Measurements from ENCODE around the gene SF3B5. TPM values are rescaled to one million over a fixed set of nuclear protein-coding genes. Genes with fewer than 3 reads are reported as not detected.
A peak's percentile ranks its signal among the peaks of the same experiment; 100 is the strongest.
"Not testable (repeated sequence)": the region's sequence is repeated elsewhere in the genome, so short reads cannot be mapped to it uniquely, and the experiment has no call there.

Gene SF3B5
- total RNA-seq, 2 experiments from 2014 or later, result 162 to 171 TPM

DNA sequence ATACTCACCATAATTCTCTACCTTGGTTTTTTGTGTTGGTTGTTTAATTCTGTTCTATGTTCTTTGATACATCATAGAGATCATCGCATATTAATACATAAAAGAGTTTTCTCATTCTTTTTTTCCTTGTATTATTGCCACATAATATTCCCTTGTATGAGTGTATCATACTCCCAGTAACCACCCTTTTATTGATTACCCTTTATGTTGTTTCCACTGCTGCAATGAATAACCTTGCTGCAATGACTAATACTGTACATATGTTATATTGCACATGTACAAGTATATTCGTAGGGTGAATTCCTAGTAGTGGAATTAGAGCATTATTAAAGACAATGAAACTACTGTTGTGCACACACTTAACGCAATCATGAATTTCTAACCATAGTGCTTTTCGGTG is 9.1 kb upstream of the SF3B5 start:
- no peak overlapping the region for H3K27ac Mint-ChIP-seq
- H3K27me3 Mint-ChIP-seq, result no peaks in the 10 kb centered on the region
- DNase-seq, result no peak
- ChIA-PET POLR2A (no interaction called here), CTCF (interaction anchor here (0.9 to 6.0 kb wide), 11 partner anchors 8 to 379 kb away, joined by 3 to 81 read pairs (median 4); no protein-coding TSS in a partner anchor)
- H3K4me3 Mint-ChIP-seq, result no peak overlapping the region
- intact Hi-C loops (cut with micrococcal nuclease), result loop anchor here (2.0 to 10.0 kb wide), 5 partner anchors 46 to 1110 kb away; partner anchors contain the start of gene STX11
- peaks cover 7% of the 10 kb centered on the region for H3K4me1 Mint-ChIP-seq (ENCODE audit: low read depth)
- H3K36me3 Mint-ChIP-seq, result no peaks in the 10 kb centered on the region
- H3K9me3 Mint-ChIP-seq, result no peaks in the 10 kb centered on the region

DNA sequence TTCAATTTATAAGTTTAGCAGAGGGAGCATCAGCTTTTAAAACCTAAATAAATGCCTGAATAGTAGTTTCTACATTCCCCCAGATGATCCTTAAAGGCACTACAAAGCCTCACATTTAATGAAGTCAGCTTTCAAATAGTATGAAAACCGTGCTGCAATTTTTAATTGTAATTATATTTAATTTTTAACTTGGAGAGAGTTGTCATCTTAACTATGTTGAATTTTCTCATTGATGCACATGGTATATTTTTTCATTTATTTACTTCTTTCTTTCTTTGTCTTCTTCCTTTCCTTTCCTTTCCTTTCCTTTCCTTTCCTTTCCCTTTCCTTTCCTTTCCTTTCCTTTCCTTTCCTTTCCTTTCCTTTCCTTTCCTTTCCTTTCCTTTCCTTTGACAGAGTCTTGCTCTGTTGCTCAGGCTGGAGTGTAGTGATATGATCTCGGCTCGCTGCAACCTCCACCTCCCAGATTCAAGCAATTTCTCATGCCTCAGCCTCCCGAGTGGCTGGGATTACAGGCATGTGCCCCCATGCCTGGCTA is 7.7 kb upstream of the SF3B5 start:
- POLR2A ChIA-PET, result no interaction called here
- intact Hi-C loops (cut with micrococcal nuclease), result loop anchor here (10.0 kb wide), 2 partner anchors 832 to 1112 kb away; no protein-coding TSS in a partner anchor
- H3K4me3 Mint-ChIP-seq, result no peak overlapping the region
- H3K9me3 Mint-ChIP-seq, result no peaks in the 10 kb centered on the region
- no peak overlapping the region for H3K27ac Mint-ChIP-seq
- no peak for DNase-seq
- CTCF ChIA-PET, result interaction anchor here (0.9 to 1.0 kb wide), 2 partner anchors 116 to 118 kb away, joined by 3 to 4 read pairs; no protein-coding TSS in a partner anchor
- H3K4me1 Mint-ChIP-seq (ENCODE audit: low read depth), result peaks cover 7% of the 10 kb centered on the region
- H3K36me3 Mint-ChIP-seq, result no peaks in the 10 kb centered on the region
- no peaks in the 10 kb centered on the region for H3K27me3 Mint-ChIP-seq

DNA sequence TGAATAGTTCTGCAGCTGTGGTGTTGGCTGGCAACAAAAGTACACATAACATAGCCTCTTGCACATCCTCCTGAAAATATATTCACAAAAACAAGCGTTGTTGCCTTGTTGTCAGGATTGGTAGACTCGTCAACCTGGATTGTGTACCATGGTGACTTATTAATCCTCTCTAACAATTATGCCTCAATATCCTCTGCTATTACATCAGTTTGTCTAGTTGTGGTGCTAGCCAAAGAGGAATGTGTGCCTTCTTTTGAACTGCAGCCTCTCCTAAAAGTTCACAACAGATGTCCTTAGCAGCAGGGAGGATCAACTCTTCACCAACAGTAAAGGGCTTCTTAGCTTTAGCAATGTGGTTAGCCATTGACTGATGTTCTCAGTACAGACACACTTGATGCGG is 3.6 kb upstream of the SF3B5 start:
- no peak overlapping the region for H3K27ac Mint-ChIP-seq
- intact Hi-C loops (cut with micrococcal nuclease), result loop anchor here (5.0 kb wide), 1 partner anchor 368 kb away; no protein-coding TSS in a partner anchor
- no peak for DNase-seq
- ChIA-PET CTCF (interaction anchor here (0.6 to 2.7 kb wide), 4 partner anchors 118 to 383 kb away, joined by 3 to 8 read pairs (median 4); no protein-coding TSS in a partner anchor), POLR2A (interaction anchor here (1.4 kb wide), 1 partner anchor 35 kb away, joined by 3 read pairs; no protein-coding TSS in a partner anchor)
- peaks cover 14% of the 10 kb centered on the region for H3K4me1 Mint-ChIP-seq (ENCODE audit: low read depth)
- H3K27me3 Mint-ChIP-seq, result no peaks in the 10 kb centered on the region
- H3K36me3 Mint-ChIP-seq, result peaks cover 4% of the 10 kb centered on the region
- no peak overlapping the region for H3K4me3 Mint-ChIP-seq
- H3K9me3 Mint-ChIP-seq, result no peaks in the 10 kb centered on the region

DNA sequence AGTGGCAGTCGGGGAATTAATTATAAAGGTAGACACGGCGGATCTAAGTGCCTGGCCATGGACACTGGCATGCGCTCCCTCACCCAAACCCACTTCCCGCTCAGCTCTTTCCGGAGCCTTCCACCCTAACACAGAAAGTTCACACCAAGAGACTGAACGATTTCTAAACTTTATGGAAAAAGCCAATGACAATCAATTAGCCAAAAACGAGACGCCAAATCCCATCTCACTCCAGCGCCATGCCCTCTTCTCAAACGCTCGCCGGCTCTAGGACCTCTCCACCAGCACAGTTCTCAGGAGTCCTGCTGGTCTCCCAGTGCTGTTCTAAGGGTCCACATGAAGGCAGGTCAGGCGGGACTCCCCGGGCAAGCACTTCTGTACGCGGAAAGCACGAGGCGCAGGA is 641 bp downstream of the SF3B5 start:
- Mint-ChIP-seq H3K36me3 (peaks cover 6% of the 10 kb centered on the region), H3K9me3 (no peaks in the 10 kb centered on the region), H3K27me3 (no peaks in the 10 kb centered on the region), H3K4me1 (ENCODE audit: low read depth) (peaks cover 25% of the 10 kb centered on the region), H3K27ac (peak overlapping the region; percentile 96), H3K4me3 (peak overlapping the region; percentile 93)
- intact Hi-C loops (cut with micrococcal nuclease), result loop anchor here (1.0 to 5.0 kb wide), 11 partner anchors 30 to 583 kb away; partner anchors contain the start of genes FUCA2 and LTV1
- ChIA-PET POLR2A (interaction anchor here (0.9 to 1.9 kb wide), 7 partner anchors 9 to 406 kb away, joined by 3 to 14 read pairs (median 4); partner anchors contain the start of gene LTV1), CTCF (interaction anchor here (1.1 to 3.9 kb wide), 4 partner anchors 10 to 519 kb away, joined by 3 to 23 read pairs (median 5); no protein-coding TSS in a partner anchor)
- DNase-seq, result no peak

DNA sequence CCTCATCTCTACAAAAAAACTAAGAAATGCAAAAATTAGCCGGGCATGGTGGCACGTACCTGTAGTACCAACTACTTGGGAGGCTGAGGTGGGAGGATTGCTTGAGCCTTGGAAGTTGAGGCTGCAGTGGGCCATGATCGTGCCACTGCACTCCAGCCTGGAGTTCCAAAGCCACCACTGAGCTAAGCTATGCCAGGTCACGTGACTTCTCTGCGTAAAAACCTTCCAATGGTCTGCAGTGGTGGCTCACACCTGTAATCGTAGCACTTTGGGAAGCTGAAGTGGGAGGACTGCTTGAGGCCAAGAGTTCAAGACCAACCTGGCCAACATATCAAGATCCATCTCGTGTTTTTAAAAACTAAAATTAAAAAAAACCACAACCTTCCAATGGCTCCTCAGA is 1.7 kb downstream of the SF3B5 start:
- no peaks in the 10 kb centered on the region for H3K9me3 Mint-ChIP-seq
- no peak overlapping the region for H3K27ac Mint-ChIP-seq
- POLR2A ChIA-PET, result interaction anchor here (0.9 to 1.5 kb wide), 3 partner anchors 28 to 407 kb away, joined by 3 to 4 read pairs (median 3); partner anchors contain the start of gene LTV1
- H3K36me3 Mint-ChIP-seq, result peaks cover 6% of the 10 kb centered on the region
- DNase-seq, result no peak
- H3K4me3 Mint-ChIP-seq, result peak overlapping the region; percentile 93
- CTCF ChIA-PET, result interaction anchor here (0.9 to 3.9 kb wide), 4 partner anchors 11 to 518 kb away, joined by 3 to 23 read pairs (median 5); no protein-coding TSS in a partner anchor
- intact Hi-C loops (cut with micrococcal nuclease), result loop anchor here (2.0 kb wide), 3 partner anchors 153 to 251 kb away; no protein-coding TSS in a partner anchor
- peaks cover 25% of the 10 kb centered on the region for H3K4me1 Mint-ChIP-seq (ENCODE audit: low read depth)
- no peaks in the 10 kb centered on the region for H3K27me3 Mint-ChIP-seq

DNA sequence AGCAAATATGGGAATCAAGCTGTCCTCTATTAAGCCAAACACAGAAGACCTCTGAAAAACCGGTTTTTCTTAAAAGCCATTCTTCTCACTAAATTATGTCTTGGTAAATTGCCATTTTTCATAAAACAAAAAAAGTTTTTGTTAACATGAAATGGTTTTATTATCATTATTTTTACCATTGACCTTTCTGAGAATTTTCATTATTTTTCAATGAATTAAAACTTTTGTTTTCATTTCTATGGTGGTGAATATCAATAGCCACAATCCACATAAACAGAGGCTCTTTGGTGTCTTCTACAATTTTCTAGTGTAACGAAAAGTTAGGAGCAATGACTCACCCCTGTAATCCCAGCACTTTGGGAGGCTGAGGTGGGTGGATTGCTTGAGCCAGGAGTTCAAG is 2.1 kb downstream of the SF3B5 start:
- intact Hi-C loops (cut with micrococcal nuclease), result no loop called here
- DNase-seq, result no peak
- Mint-ChIP-seq H3K27me3 (no peaks in the 10 kb centered on the region), H3K4me1 (ENCODE audit: low read depth) (peaks cover 25% of the 10 kb centered on the region), H3K4me3 (no peak overlapping the region), H3K9me3 (no peaks in the 10 kb centered on the region), H3K27ac (no peak overlapping the region), H3K36me3 (peaks cover 6% of the 10 kb centered on the region)
- ChIA-PET POLR2A (no interaction called here), CTCF (interaction anchor here (0.9 to 2.8 kb wide), 2 partner anchors 29 to 518 kb away, joined by 3 to 7 read pairs; no protein-coding TSS in a partner anchor)

DNA sequence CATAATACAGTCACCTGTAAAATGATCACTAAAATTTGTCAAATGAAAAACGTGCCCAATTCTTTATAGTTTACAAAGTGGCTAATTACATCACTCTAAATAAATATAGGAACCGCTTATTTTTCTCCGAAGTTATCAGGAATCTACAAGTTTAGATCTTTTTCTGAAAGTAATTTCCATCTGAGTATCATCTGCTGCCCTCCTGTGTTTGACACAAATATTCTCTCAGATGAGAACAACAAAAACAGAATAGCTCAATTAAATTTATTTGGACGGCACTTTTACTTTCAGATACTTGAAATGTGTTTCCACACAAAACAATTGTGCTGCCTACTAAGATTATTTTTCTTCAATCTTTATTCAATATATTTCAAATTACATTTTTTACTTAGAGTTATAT is 5.0 kb downstream of the SF3B5 start:
- Mint-ChIP-seq H3K4me3 (no peak overlapping the region), H3K27me3 (no peaks in the 10 kb centered on the region), H3K9me3 (no peaks in the 10 kb centered on the region), H3K4me1 (ENCODE audit: low read depth) (peaks cover 20% of the 10 kb centered on the region), H3K36me3 (peaks cover 6% of the 10 kb centered on the region), H3K27ac (no peak overlapping the region)
- intact Hi-C loops (cut with micrococcal nuclease), result loop anchor here (1.0 kb wide), 1 partner anchor 148 kb away; no protein-coding TSS in a partner anchor
- ChIA-PET POLR2A (no interaction called here), CTCF (interaction anchor here (2.4 kb wide), 1 partner anchor 151 kb away, joined by 10 read pairs; no protein-coding TSS in a partner anchor)
- DNase-seq, result no peak

DNA sequence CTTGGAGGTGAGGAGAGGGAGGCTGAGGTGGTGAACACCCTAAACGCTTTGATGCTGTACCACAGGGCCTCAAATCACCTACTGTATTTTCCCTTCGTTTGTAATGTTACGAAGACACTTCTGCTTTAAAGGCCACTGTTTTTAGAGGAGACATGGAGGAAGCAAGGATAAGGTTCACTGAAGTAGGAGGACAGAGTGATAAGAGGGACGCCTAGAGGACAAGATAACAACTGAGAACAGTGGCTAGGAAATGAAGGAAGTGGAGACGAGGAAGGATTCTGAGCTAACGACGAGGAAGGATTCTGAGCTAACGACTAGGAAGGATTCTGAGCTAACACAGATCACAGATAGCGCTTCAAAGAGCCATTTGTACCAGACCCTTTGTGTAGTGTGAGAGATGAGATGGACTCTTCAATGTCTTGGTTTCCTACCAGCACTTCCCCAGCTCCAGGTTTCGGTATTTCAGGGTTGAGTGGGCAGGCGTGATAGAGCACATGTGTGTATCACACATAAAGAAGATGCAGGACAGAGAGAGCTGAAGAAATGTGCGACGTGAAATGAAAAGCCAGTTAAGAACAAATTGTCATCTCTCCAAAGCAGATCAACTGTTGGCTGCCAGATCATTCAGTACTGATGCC is 7.5 kb downstream of the SF3B5 start:
- POLR2A ChIA-PET, result interaction anchor here (2.0 kb wide), 1 partner anchor 24 kb away, joined by 5 read pairs; no protein-coding TSS in a partner anchor
- Mint-ChIP-seq H3K4me1 (ENCODE audit: low read depth) (peaks cover 4% of the 10 kb centered on the region), H3K27ac (no peak overlapping the region), H3K36me3 (no peaks in the 10 kb centered on the region), H3K27me3 (no peaks in the 10 kb centered on the region), H3K4me3 (no peak overlapping the region), H3K9me3 (no peaks in the 10 kb centered on the region)
- CTCF ChIA-PET, result interaction anchor here (1.0 kb wide), 1 partner anchor 90 kb away, joined by 3 read pairs; no protein-coding TSS in a partner anchor
- no peak for DNase-seq
- intact Hi-C loops (cut with micrococcal nuclease), result no loop called here

DNA sequence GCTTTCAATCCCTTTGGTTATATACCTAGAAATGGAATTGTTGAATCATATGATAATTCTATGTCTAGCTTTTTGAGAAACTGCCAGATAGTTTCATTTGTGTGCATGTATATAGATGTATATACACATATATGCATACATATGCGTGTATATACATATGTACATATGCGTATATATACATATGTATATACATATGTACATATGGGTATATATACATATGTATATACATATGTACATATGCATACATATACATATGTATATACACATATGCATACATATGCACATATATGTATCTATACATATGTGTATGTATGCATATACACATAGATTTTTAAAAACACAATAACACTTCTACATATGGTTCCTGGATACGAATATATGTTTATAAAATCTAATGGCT is 8.4 kb downstream of the SF3B5 start:
- Mint-ChIP-seq H3K4me3 (no peak overlapping the region), H3K27me3 (no peaks in the 10 kb centered on the region), H3K36me3 (no peaks in the 10 kb centered on the region), H3K4me1 (ENCODE audit: low read depth) (no peaks in the 10 kb centered on the region), H3K27ac (no peak overlapping the region), H3K9me3 (no peaks in the 10 kb centered on the region)
- no peak for DNase-seq
- ChIA-PET CTCF (no interaction called here), POLR2A (no interaction called here)
- intact Hi-C loops (cut with micrococcal nuclease), result no loop called here

DNA sequence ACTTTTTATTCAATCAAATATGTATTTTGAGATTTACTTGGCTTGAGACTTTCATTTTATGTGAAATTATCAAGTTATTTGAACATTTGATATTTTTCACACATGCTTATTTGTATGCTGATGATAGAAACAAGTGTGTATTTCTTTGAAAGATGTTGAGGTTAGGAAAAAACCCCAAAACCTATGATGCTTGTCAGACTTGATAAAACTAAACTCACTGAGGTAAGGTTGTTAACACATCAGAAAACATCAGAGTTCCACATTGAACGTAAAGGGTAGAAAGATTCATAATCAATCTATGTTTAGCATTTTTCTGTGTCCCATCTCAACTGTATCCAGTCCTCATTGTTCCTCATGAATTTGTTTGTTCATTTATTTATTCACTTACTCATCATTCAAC is 12.2 kb downstream of the SF3B5 start:
- H3K27me3 Mint-ChIP-seq, result no peaks in the 10 kb centered on the region
- no peaks in the 10 kb centered on the region for H3K9me3 Mint-ChIP-seq
- intact Hi-C loops (cut with micrococcal nuclease), result no loop called here
- POLR2A ChIA-PET, result no interaction called here
- H3K36me3 Mint-ChIP-seq, result no peaks in the 10 kb centered on the region
- CTCF ChIA-PET, result no interaction called here
- no peak overlapping the region for H3K27ac Mint-ChIP-seq
- H3K4me3 Mint-ChIP-seq, result no peak overlapping the region
- DNase-seq, result no peak
- H3K4me1 Mint-ChIP-seq (ENCODE audit: low read depth), result no peaks in the 10 kb centered on the region

DNA sequence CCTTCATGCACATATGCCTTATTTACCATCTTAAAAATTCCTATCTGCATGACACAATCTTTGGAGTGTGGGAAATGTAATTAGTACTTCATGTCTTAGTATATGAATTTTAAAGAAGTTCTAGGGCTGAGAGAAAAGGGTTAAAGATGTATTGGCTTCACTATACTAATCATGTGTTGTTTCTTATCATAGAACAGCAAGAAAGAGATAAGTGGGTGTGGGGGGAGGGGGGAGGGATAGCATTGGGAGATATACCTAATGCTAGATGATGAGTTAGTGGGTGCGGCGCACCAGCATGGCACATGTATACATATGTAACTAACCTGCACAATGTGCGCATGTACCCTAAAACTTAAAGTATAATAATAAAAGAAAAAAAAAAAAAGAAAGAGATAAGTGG is 13.0 kb downstream of the SF3B5 start:
- H3K4me3 Mint-ChIP-seq; CTCF ChIA-PET; H3K27me3 Mint-ChIP-seq; DNase-seq; H3K27ac Mint-ChIP-seq; POLR2A ChIA-PET; H3K9me3 Mint-ChIP-seq; H3K4me1 Mint-ChIP-seq (ENCODE audit: low read depth); intact Hi-C loops (cut with micrococcal nuclease); H3K36me3 Mint-ChIP-seq: not testable (repeated sequence)

DNA sequence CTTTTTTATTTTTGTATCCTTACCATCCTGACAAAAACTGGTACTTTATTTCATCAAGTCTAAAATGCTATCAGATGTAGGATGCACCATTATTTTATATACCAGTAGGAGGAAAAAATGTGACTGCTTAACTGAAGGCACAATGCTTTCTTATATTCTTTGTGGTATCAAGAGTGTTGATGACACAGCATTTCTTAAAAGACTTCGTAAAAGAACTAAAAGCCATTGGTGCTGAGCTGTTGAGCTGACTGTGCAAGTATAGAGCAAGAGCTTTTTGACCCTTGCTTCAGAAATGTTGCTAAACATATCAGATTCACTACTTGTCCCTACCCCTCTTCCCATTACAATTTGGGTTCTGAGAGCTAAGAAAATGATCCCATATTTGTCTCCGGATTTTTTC is 17.5 kb downstream of the SF3B5 start:
- H3K27me3 Mint-ChIP-seq, result no peaks in the 10 kb centered on the region
- DNase-seq, result no peak
- ChIA-PET CTCF (interaction anchor here (0.6 to 0.7 kb wide), 2 partner anchors 22 to 396 kb away, joined by 3 read pairs; no protein-coding TSS in a partner anchor), POLR2A (no interaction called here)
- H3K27ac Mint-ChIP-seq, result no peak overlapping the region
- H3K9me3 Mint-ChIP-seq, result no peaks in the 10 kb centered on the region
- no peaks in the 10 kb centered on the region for H3K36me3 Mint-ChIP-seq
- intact Hi-C loops (cut with micrococcal nuclease), result no loop called here
- H3K4me1 Mint-ChIP-seq (ENCODE audit: low read depth), result no peaks in the 10 kb centered on the region
- H3K4me3 Mint-ChIP-seq, result no peak overlapping the region

Data from activated CD4-positive, alpha-beta memory T cell treated with anti-CD3 and anti-CD28 coated beads for 36 hours (primary cell).